B cell (primary cell): ENCODE results near the gene SCN4A. TPM values are rescaled to one million over a fixed set of nuclear protein-coding genes. Genes with fewer than 3 reads are reported as not detected.

Experiments used
- ATAC-seq: fragments of 200-7000 bp; cut with Tn5 transposase; one replicate; pipeline ENCODE4 v1.10.0; 2021; ENCODE audit warnings: low read depth, mild to moderate bottlenecking, moderate number of reproducible peaks, moderate library complexity
- CTCF ChIA-PET: fragments of 350-600 bp; sonication (Branson Sonifier 250); formaldehyde crosslinking; loops from one replicate; lab custom pipeline; 2021; ENCODE audit warnings: antibody characterized with exemption, inconsistent platforms; lab: Charles Lee
- POLR2A ChIA-PET: fragments of 350-600 bp; sonication (Branson Sonifier 250); formaldehyde crosslinking; loops from one replicate; lab custom pipeline; 2021; ENCODE audit warnings: antibody characterized with exemption; lab: Charles Lee
- DNase-seq: peaks from one replicate; pipeline ENCODE4 v3.0.0; 2013
- H2AFZ ChIP-seq: 2 replicates; pipeline ENCODE4 v1.6.1; 2012; ENCODE audit warnings: mild to moderate bottlenecking, low read depth, low read length; ENCODE audit not compliant: insufficient read depth, poor library complexity, severe bottlenecking
- H3K27ac ChIP-seq, 2 donors: 1 replicate in 1 of 2; 2 replicates in 1 of 2; pipeline ENCODE4 v1.5.1; 2012 to 2013; ENCODE audit warnings: low read length in 2 of 2, mild to moderate bottlenecking in 2 of 2, moderate library complexity in 1 of 2
- H3K27me3 ChIP-seq, 4 experiments: fragments of 200-600 bp in 1 of 4; sonication (generic) in 1 of 4; replicated peaks in 1 of 4; 1 replicate in 2 of 4; 2 replicates in 2 of 4; pipeline versions ENCODE4 v1.6.1 to v1.7.0; 2013 to 2016; ENCODE audit warnings: low read length in 3 of 4, mild to moderate bottlenecking in 2 of 4, mixed read lengths in 1 of 4, moderate library complexity in 1 of 4; ENCODE audit not compliant: insufficient read depth in 4 of 4, control insufficient read depth in 3 of 4; ENCODE audit errors: control extremely low read depth in 1 of 4
- H3K36me3 ChIP-seq, 2 experiments: replicated peaks in 1 of 2; 1 replicate in 1 of 2; 2 replicates in 1 of 2; pipeline versions ENCODE4 v1.6.1 to v1.7.1; 2013; ENCODE audit warnings: low read length in 1 of 2; ENCODE audit not compliant: insufficient read depth in 2 of 2, control insufficient read depth in 1 of 2; ENCODE audit errors: control extremely low read depth in 1 of 2, extremely low read depth in 1 of 2
- H3K4me1 ChIP-seq, 2 donors: fragments of 200-600 bp in 1 of 2; sonication (generic) in 1 of 2; 1 replicate in 1 of 2; 2 replicates in 1 of 2; pipeline versions ENCODE4 v1.5.1 to v1.6.1; 2013 to 2017; ENCODE audit warnings: low read length in 2 of 2; ENCODE audit not compliant: control insufficient read depth in 2 of 2, insufficient read depth in 2 of 2
- H3K4me2 ChIP-seq: replicated peaks from 2 replicates; pipeline ENCODE3; 2012; ENCODE audit warnings: mild to moderate bottlenecking, low read depth, low read length; ENCODE audit not compliant: poor library complexity, severe bottlenecking
- H3K4me3 ChIP-seq, 5 experiments: fragments of 200-600 bp in 1 of 5; sonication (generic) in 1 of 5; 1 replicate in 3 of 5; 2 replicates in 2 of 5; pipeline versions ENCODE4 v1.5.1 to v1.7.0; 2011 to 2016; ENCODE audit warnings: low read length in 4 of 5, mild to moderate bottlenecking in 4 of 5, low read depth in 2 of 5, control low read depth in 1 of 5, moderate library complexity in 1 of 5; ENCODE audit not compliant: insufficient read depth in 1 of 5; ENCODE audit errors: control extremely low read depth in 1 of 5, extremely low read depth in 1 of 5
- H3K79me2 ChIP-seq: fragments of 200-600 bp; sonication (generic); one replicate; pipeline ENCODE4 v1.6.0; 2016; ENCODE audit warnings: low read length; ENCODE audit not compliant: control insufficient read depth, insufficient read depth
- H3K9ac ChIP-seq: fragments of 200-600 bp; sonication (generic); 2 replicates; pipeline ENCODE4 v1.6.1; 2017; ENCODE audit warnings: mild to moderate bottlenecking, low read length, moderate library complexity
- H3K9me3 ChIP-seq, 3 donors: one replicate each; pipeline versions ENCODE4 v1.6.1 to v1.7.1; 2013; ENCODE audit warnings: low read length in 2 of 3; ENCODE audit not compliant: control insufficient read depth in 2 of 3, insufficient read depth in 1 of 3; ENCODE audit errors: control extremely low read depth in 1 of 3
- H4K20me1 ChIP-seq: 2 replicates; pipeline ENCODE4 v1.6.0; 2012; ENCODE audit warnings: mild to moderate bottlenecking, low read length; ENCODE audit not compliant: insufficient read depth, control insufficient read depth, poor library complexity, severe bottlenecking
- H3K27ac Mint-ChIP-seq: one replicate; pipeline ENCODE4 v1.8.0; 2021; ENCODE audit warnings: mixed read lengths
- H3K27me3 Mint-ChIP-seq: one replicate; pipeline ENCODE4 v1.8.0; 2021; ENCODE audit warnings: mixed read lengths
- H3K4me1 Mint-ChIP-seq: one replicate; pipeline ENCODE4 v1.8.0; 2021; ENCODE audit warnings: mixed read lengths
- H3K4me3 Mint-ChIP-seq: one replicate; pipeline ENCODE4 v1.8.0; 2021; ENCODE audit warnings: mixed read lengths
- H3K9me3 Mint-ChIP-seq: one replicate; pipeline ENCODE4 v1.8.0; 2022; ENCODE audit warnings: mixed read lengths; ENCODE audit not compliant: insufficient read depth
- EZH2 ChIP-seq: IDR thresholded peaks from 2 replicates; pipeline ENCODE4 v1.6.1; 2012; ENCODE audit warnings: borderline replicate concordance, low read depth, mild to moderate bottlenecking, moderate library complexity, low read length; ENCODE audit not compliant: insufficient read depth, poor library complexity, severe bottlenecking
- WGBS: methylation state at CpG from one replicate; pipeline ENCODE4 v1.1.5; 2013; ENCODE audit warnings: missing lambda C conversion rate; ENCODE audit not compliant: insufficient coverage; 5-methylcytosine and 5-hydroxymethylcytosine counted together
- intact Hi-C: fragments of 100-400 bp; cut with micrococcal nuclease; formaldehyde crosslinking; loops from one replicate; pipeline ENCODE4 v1.10.0; 2022
- polyA plus RNA-seq: library from polyadenylated mRNA; depleted of rRNA; stranded (reverse); fragments of >200 nt; gene quantifications from 2 replicates; pipeline ENCODE4 v1.2.3, GENCODE V29; 2012
- total RNA-seq, 2 donors: library from RNA; stranded (reverse); fragments of 120-200 nt in 1 of 2; gene quantifications; 1 replicate in 1 of 2; 2 replicates in 1 of 2; pipeline versions ENCODE4 v1.2.3 to v1.2.4, GENCODE V29; 2013 to 2022
- TF ChIP-seq, protein P1 (sequence below): fragments of 200-600 bp; IDR thresholded peaks from one replicate; pipeline ENCODE4 v1.8.0; 2022; ENCODE audit warnings: antibody characterized with exemption, mild to moderate bottlenecking

The SCN4A gene
- total and polyA plus RNA-seq, 2 donors (not counting 1 experiment from before 2014, with no cell fraction given), result 1.1 to 1.4 TPM

GRCh38 chr17:63937319-63937718, 35.4 kb downstream of the SCN4A start:
- H3K27ac Mint-ChIP-seq, result no peak overlapping the region

More at GRCh38 chr17:63937319-63937718, 35.4 kb downstream of the SCN4A start:
- H3K4me1 ChIP-seq, result peaks cover 55 to 74% of the 10 kb centered on the region in 2 donors
- no peak overlapping the region for H2AFZ ChIP-seq
- no peak overlapping the region for H3K4me3 Mint-ChIP-seq
- CTCF ChIA-PET, result interaction anchor here (0.7 to 9.9 kb wide), 6 partner anchors 9 to 91 kb away, joined by 4 to 185 read pairs (median 6); partner anchors contain the start of gene GH1
- intact Hi-C loops, result no loop called here
- DNase-seq (no peak), ATAC-seq (no peak)
- H3K9ac ChIP-seq, result no peak overlapping the region
- H3K4me2 ChIP-seq, result no peak overlapping the region
- H3K9me3 ChIP-seq, result peaks cover 0 to 26% (median 6%) of the 10 kb centered on the region in 3 donors
- H3K79me2 ChIP-seq, result peaks cover 56% of the 10 kb centered on the region
- no peaks in the 10 kb centered on the region for H3K36me3 ChIP-seq
- H3K4me3 ChIP-seq, result no peak overlapping the region
- POLR2A ChIA-PET, result interaction anchor here (0.6 to 2.3 kb wide), 8 partner anchors 9 to 91 kb away, joined by 3 to 21 read pairs (median 4); no protein-coding TSS in a partner anchor
- H4K20me1 ChIP-seq, result no peaks in the 10 kb centered on the region
- WGBS, result 100% methylated on average over 1 of the region's 6 CpGs
- no peaks in the 10 kb centered on the region for H3K27me3 ChIP-seq
- H3K27me3 Mint-ChIP-seq, result no peaks in the 10 kb centered on the region
- TF ChIP-seq, protein P1, sequence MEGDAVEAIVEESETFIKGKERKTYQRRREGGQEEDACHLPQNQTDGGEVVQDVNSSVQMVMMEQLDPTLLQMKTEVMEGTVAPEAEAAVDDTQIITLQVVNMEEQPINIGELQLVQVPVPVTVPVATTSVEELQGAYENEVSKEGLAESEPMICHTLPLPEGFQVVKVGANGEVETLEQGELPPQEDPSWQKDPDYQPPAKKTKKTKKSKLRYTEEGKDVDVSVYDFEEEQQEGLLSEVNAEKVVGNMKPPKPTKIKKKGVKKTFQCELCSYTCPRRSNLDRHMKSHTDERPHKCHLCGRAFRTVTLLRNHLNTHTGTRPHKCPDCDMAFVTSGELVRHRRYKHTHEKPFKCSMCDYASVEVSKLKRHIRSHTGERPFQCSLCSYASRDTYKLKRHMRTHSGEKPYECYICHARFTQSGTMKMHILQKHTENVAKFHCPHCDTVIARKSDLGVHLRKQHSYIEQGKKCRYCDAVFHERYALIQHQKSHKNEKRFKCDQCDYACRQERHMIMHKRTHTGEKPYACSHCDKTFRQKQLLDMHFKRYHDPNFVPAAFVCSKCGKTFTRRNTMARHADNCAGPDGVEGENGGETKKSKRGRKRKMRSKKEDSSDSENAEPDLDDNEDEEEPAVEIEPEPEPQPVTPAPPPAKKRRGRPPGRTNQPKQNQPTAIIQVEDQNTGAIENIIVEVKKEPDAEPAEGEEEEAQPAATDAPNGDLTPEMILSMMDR, result no peak
- no peak for TF ChIP-seq EZH2
- H3K9me3 Mint-ChIP-seq, result no peaks in the 10 kb centered on the region
- peaks cover 72% of the 10 kb centered on the region for H3K4me1 Mint-ChIP-seq
- H3K27ac ChIP-seq, result no peak overlapping the region
